B cell (primary cell): ENCODE data around the gene ZNF334.

Experiments used
- CTCF ChIP-seq: fragments of 200-600 bp; IDR thresholded peaks from one replicate; pipeline ENCODE4 v1.8.0; 2022; ENCODE audit warnings: antibody characterized with exemption, mild to moderate bottlenecking
- EZH2 ChIP-seq: IDR thresholded peaks from 2 replicates; pipeline ENCODE4 v1.6.1; 2012; ENCODE audit warnings: borderline replicate concordance, low read depth, mild to moderate bottlenecking, moderate library complexity, low read length; ENCODE audit not compliant: insufficient read depth, poor library complexity, severe bottlenecking

- no peak for TF ChIP-seq CTCF
- TF ChIP-seq EZH2 = no peak
Observed at GRCh38 chr20:46456255-46457028, 56.9 kb downstream of the ZNF334 start.
